GM18951 (cell line): ENCODE results near the gene CSN1S1.

Experiments
- POLR2A ChIP-seq: IDR thresholded peaks from 4 replicates; pipeline ENCODE4 v1.6.1; 2011; ENCODE audit warnings: mild to moderate bottlenecking; ENCODE audit not compliant: insufficient read length, insufficient read depth; ENCODE audit errors: extremely low read depth
- in situ Hi-C: fragments of 300-500 bp; cut with MboI; formaldehyde crosslinking; loops from one replicate; pipeline ENCODE4 v1.12.0; 2022; ENCODE audit warnings: low sequenced_read_pairs, mixed read lengths, inconsistent platforms; ENCODE audit not compliant: unreplicated experiment

Gene CSN1S1

GRCh38 chr4:69930768-69931167, at the start of gene CSN1S1:
TSS of gene CSN1S1 (plus strand) at chr4:69931068. CDS start at chr4:69932556, 1,488 bp downstream.
- no peak for TF ChIP-seq POLR2A
- in situ Hi-C loops = no loop called here

- in situ Hi-C loops = loop anchor here (10.0 kb wide), 1 partner anchor 196 kb away; no protein-coding TSS in a partner anchor
- TF ChIP-seq POLR2A = no peak
These were observed 49.6 kb upstream of the CSN1S1 start for GRCh38 chr4:69881173-69881773.

GRCh38 chr4:69882150-69882549, 48.7 kb upstream of the CSN1S1 start:
- no peak for TF ChIP-seq POLR2A
- in situ Hi-C loops = loop anchor here (10.0 kb wide), 1 partner anchor 197 kb away; no protein-coding TSS in a partner anchor

- no peak for TF ChIP-seq POLR2A
- in situ Hi-C loops = loop anchor here (10.0 kb wide), 1 partner anchor 204 kb away; no protein-coding TSS in a partner anchor
These were observed 42.5 kb upstream of the CSN1S1 start for GRCh38 chr4:69888336-69888735.

- in situ Hi-C loops = no loop called here
- TF ChIP-seq POLR2A = no peak
These were observed 36.7 kb upstream of the CSN1S1 start for GRCh38 chr4:69894186-69894585.

- in situ Hi-C loops = no loop called here
- no peak for TF ChIP-seq POLR2A
These were observed 36.1 kb upstream of the CSN1S1 start for GRCh38 chr4:69894721-69895120.

- in situ Hi-C loops = no loop called here
These were observed 34.2 kb upstream of the CSN1S1 start for GRCh38 chr4:69896530-69897116.

GRCh38 chr4:69907151-69907550, 23.7 kb upstream of the CSN1S1 start:
- in situ Hi-C loops = loop anchor here (25.0 kb wide), 1 partner anchor 255 kb away; the partner anchor contains the start of gene PRR27
- TF ChIP-seq POLR2A = no peak

More at GRCh38 chr4:69896530-69897116, 34.2 kb upstream of the CSN1S1 start:
- TF ChIP-seq POLR2A = no peak

- no peak for TF ChIP-seq POLR2A
- in situ Hi-C loops = loop anchor here (25.0 kb wide), 1 partner anchor 253 kb away; the partner anchor contains the start of gene PRR27
These were observed 21.7 kb upstream of the CSN1S1 start for GRCh38 chr4:69909195-69909594.

- no peak for TF ChIP-seq POLR2A
- in situ Hi-C loops = loop anchor here (25.0 kb wide), 1 partner anchor 252 kb away; the partner anchor contains the start of gene PRR27
These were observed 20.7 kb upstream of the CSN1S1 start for GRCh38 chr4:69910016-69910782.

GRCh38 chr4:69920874-69921273, 10.0 kb upstream of the CSN1S1 start:
- no peak for TF ChIP-seq POLR2A

GRCh38 chr4:69923782-69924410, 7.0 kb upstream of the CSN1S1 start:
- in situ Hi-C loops = loop anchor here (25.0 kb wide), 1 partner anchor 238 kb away; the partner anchor contains the start of gene PRR27

More at GRCh38 chr4:69920874-69921273, 10.0 kb upstream of the CSN1S1 start:
- in situ Hi-C loops = loop anchor here (25.0 kb wide), 1 partner anchor 241 kb away; the partner anchor contains the start of gene PRR27

- in situ Hi-C loops = no loop called here
- TF ChIP-seq POLR2A = no peak
These were observed 3.3 kb downstream of the CSN1S1 start for GRCh38 chr4:69934150-69934549.

GRCh38 chr4:69936566-69936965, 5.7 kb downstream of the CSN1S1 start:
- TF ChIP-seq POLR2A = no peak
- in situ Hi-C loops = no loop called here
